Measurements from ENCODE around the gene CDC42EP2. TPM values are rescaled to one million over a fixed set of nuclear protein-coding genes. Genes with fewer than 3 reads are reported as not detected.
A peak's percentile ranks its signal among the peaks of the same experiment; 100 is the strongest.

The CDC42EP2 gene
- total and polyA plus RNA-seq, 7 experiments from 2014 or later, result 0.58 to 1.8 (median 0.89) TPM; not detected in 2

DNA sequence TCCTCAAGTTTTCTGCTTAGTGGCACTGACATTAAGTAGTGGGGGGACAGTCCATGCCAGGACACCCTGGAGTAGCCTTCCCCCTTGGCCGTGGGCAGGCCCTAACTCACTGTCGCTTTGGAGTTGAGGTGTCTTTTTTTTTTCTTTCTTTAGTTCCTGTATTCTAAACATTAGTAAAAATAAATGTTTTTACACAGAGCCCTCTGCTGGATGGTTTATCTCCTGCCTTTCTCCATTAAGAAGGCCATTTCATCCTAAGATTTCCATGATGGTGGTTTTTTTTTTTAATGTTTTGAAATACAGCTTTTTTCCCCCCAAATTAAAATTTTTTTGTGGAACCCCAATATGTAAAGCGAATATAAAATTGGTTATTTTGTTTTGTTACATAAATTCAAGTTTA, 38.1 kb downstream of the CDC42EP2 start:
- H3K27ac ChIP-seq (ENCODE audit: low read depth, low read length), result peak overlapping the region; percentile 26
- no peaks in the 10 kb centered on the region for H3K9me3 ChIP-seq (ENCODE audit: control insufficient read depth in 2 of 3, low read length in 3 of 3)
- peaks cover 5 to 9% of the 10 kb centered on the region in 2 donors for H3K4me1 ChIP-seq (ENCODE audit: control insufficient read depth in 2 of 2, insufficient read depth in 2 of 2, low read length in 2 of 2)
- ATAC-seq, result no peak
- intact Hi-C loops (cut with micrococcal nuclease), result no loop called here
- Mint-ChIP-seq H3K9me3 (peaks cover 0 to 2% (median 0%) of the 10 kb centered on the region in 11 donors), H3K36me3 (peaks cover 8 to 20% (median 11%) of the 10 kb centered on the region in 5 donors), H3K4me1 (peaks cover 9 to 25% (median 19%) of the 10 kb centered on the region in 7 donors), H3K4me3 (peak overlapping the region in 1 of 10 donors; percentile 45), H3K27me3 (peaks cover 0 to 13% (median 0%) of the 10 kb centered on the region in 5 donors), H3K27ac (peak overlapping the region in 7 of 9 donors; percentile 18 to 82 (median 71))
- no peak for DNase-seq
- no peaks in the 10 kb centered on the region for H3K27me3 ChIP-seq (ENCODE audit: control insufficient read depth in 2 of 2, insufficient read depth in 2 of 2, low read length in 2 of 2)
- CTCF ChIA-PET, result interaction anchor here (1.5 kb wide), 1 partner anchor 23 kb away, joined by 6 read pairs; no protein-coding TSS in a partner anchor
- no peak overlapping the region for H3K4me3 ChIP-seq (ENCODE audit: low read length)
- peaks cover 9 to 48% (median 11%) of the 10 kb centered on the region in 3 experiments for H3K36me3 ChIP-seq (ENCODE audit: control insufficient read depth in 2 of 3, insufficient read depth in 3 of 3, low read length in 3 of 3)
- POLR2A ChIA-PET, result interaction anchor here (0.7 to 2.6 kb wide), 4 partner anchors 18 to 252 kb away, joined by 4 to 13 read pairs (median 6); partner anchors contain the start of gene DPF2

DNA sequence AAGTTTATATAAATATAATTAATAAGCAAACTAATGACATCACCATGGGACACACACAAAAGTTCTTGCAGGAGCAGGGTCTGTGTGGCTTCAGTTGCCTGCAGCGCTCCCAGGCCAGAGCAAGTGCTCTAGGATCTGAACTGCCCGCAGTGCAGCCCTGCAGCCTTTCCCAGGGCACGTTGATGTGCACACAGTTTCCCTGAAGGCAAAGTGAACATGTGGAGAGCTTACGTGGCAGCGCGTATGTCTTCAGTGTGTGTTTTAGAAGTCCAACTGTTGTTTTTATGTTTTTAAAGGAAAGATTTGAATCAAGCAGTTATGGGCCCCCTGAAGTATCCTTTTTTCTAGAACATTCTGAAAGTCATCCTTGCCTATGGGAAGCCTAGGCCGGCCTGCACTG, 38.7 kb downstream of the CDC42EP2 start:
- peaks cover 9 to 42% (median 11%) of the 10 kb centered on the region in 3 experiments for H3K36me3 ChIP-seq (ENCODE audit: control insufficient read depth in 2 of 3, insufficient read depth in 3 of 3, low read length in 3 of 3)
- Mint-ChIP-seq H3K27ac (peak overlapping the region; percentile 45 to 94 (median 82)), H3K4me3 (peak overlapping the region; percentile 45 to 95 (median 78)), H3K27me3 (peaks cover 0 to 13% (median 0%) of the 10 kb centered on the region in 5 donors), H3K36me3 (peaks cover 8 to 14% (median 11%) of the 10 kb centered on the region in 5 donors), H3K4me1 (peaks cover 11 to 25% (median 19%) of the 10 kb centered on the region in 7 donors), H3K9me3 (peaks cover 0 to 2% (median 0%) of the 10 kb centered on the region in 11 donors)
- intact Hi-C loops (cut with micrococcal nuclease), result no loop called here
- no peak for ATAC-seq
- ChIA-PET POLR2A (interaction anchor here (0.8 to 2.6 kb wide), 4 partner anchors 16 to 252 kb away, joined by 4 to 13 read pairs (median 5); partner anchors contain the start of gene DPF2), CTCF (interaction anchor here (1.4 kb wide), 1 partner anchor 38 kb away, joined by 4 read pairs; no protein-coding TSS in a partner anchor)
- no peaks in the 10 kb centered on the region for H3K9me3 ChIP-seq (ENCODE audit: control insufficient read depth in 2 of 3, low read length in 3 of 3)
- H3K4me3 ChIP-seq (ENCODE audit: low read length), result no peak overlapping the region
- H3K27ac ChIP-seq (ENCODE audit: low read depth, low read length), result no peak overlapping the region
- DNase-seq, result no peak
- no peaks in the 10 kb centered on the region for H3K27me3 ChIP-seq (ENCODE audit: control insufficient read depth in 2 of 2, insufficient read depth in 2 of 2, low read length in 2 of 2)
- peaks cover 5 to 9% of the 10 kb centered on the region in 2 donors for H3K4me1 ChIP-seq (ENCODE audit: control insufficient read depth in 2 of 2, insufficient read depth in 2 of 2, low read length in 2 of 2)

DNA sequence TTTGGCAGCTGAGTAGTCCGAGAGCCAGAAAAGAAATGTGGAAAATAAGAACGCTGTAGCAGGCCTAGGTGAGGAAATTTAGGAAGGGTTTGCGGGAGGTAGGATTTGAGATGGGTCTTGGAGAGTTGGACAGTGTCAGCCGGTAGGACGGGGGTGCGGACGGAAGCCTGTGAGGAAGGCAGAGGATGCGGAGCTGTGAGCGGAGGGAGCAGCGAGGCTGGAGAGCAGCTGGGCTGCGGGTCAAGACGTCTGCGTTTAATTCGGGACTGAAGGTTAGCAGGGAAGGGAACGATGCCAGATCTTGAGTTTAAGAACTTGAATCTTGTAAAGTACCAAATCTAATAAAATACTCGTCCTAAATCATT, 39.2 kb downstream of the CDC42EP2 start:
- ChIA-PET POLR2A (interaction anchor here (0.7 to 1.9 kb wide), 6 partner anchors 13 to 366 kb away, joined by 3 to 5 read pairs (median 4); partner anchors contain the start of gene RNASEH2C), CTCF (interaction anchor here (1.4 kb wide), 1 partner anchor 39 kb away, joined by 4 read pairs; no protein-coding TSS in a partner anchor)
- Mint-ChIP-seq H3K27me3 (peaks cover 0 to 13% (median 0%) of the 10 kb centered on the region in 5 donors), H3K36me3 (peaks cover 3 to 10% (median 7%) of the 10 kb centered on the region in 5 donors), H3K27ac (peak overlapping the region; percentile 28 to 94 (median 82)), H3K4me1 (peaks cover 11 to 25% (median 19%) of the 10 kb centered on the region in 7 donors), H3K4me3 (peak overlapping the region; percentile 45 to 95 (median 78)), H3K9me3 (peaks cover 0 to 2% (median 0%) of the 10 kb centered on the region in 11 donors)
- peaks cover 5 to 37% (median 7%) of the 10 kb centered on the region in 3 experiments for H3K36me3 ChIP-seq (ENCODE audit: control insufficient read depth in 2 of 3, insufficient read depth in 3 of 3, low read length in 3 of 3)
- intact Hi-C loops (cut with micrococcal nuclease), result loop anchor here (1.0 to 2.0 kb wide), 4 partner anchors 21 to 220 kb away; partner anchors contain the start of genes SLC25A45 (in 2 of the 2), DPF2 (in 1 of the 2) and SYVN1 (in 1 of the 2)
- peaks cover 5 to 9% of the 10 kb centered on the region in 2 donors for H3K4me1 ChIP-seq (ENCODE audit: control insufficient read depth in 2 of 2, insufficient read depth in 2 of 2, low read length in 2 of 2)
- H3K27ac ChIP-seq (ENCODE audit: low read depth, low read length), result peak overlapping the region; percentile 73
- peak overlapping the region; percentile 68 for H3K4me3 ChIP-seq (ENCODE audit: low read length)
- H3K9me3 ChIP-seq (ENCODE audit: control insufficient read depth in 2 of 3, low read length in 3 of 3), result no peaks in the 10 kb centered on the region
- no peak for ATAC-seq
- DNase-seq, result no peak
- H3K27me3 ChIP-seq (ENCODE audit: control insufficient read depth in 2 of 2, insufficient read depth in 2 of 2, low read length in 2 of 2), result no peaks in the 10 kb centered on the region

DNA sequence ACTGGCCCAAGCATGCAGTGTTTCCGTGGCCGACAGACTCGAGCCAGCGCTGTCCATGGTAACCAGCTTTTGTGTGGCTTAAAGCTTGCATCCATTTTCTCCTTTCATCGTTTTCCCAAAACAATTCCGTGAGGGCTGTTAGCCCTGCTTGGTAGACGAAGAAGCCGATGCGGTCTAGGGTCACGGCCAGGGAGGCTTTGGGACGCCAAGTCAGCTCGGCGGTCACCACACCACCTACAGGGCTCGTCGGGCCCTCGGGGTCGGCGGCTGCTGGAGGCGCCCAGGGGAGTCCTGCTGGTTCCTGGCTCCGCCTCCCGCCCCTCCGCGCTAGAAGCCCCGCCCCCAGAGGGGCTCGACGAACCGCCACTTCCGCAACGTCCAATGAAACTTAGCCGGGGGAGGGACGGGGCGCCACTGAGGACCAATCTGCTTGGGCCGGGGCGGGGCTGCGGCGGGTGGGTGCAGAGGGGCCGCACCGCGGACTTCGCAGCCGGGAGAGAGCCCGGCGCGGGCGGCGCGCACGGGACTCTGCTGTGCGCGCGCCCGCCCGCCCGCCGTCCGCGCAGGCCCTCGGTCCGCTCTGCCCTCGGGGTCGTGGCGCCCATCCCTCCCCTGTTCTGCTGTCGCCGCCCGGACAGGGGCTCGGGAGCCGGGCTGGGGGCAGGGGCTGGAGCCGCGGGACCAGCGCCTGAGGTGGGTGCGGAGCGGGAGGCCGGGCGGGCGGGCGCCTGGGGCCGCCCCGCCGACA, 39.8 kb downstream of the CDC42EP2 start, which contains the start of gene TIGD3:
TIGD3 (plus strand) TSS at position 487 of the 748 bp plus-strand sequence. CDS start 1,058 bp downstream, outside the sequence.
- peak; percentile 99 for ATAC-seq
- Mint-ChIP-seq H3K27me3 (peaks cover 0 to 13% (median 0%) of the 10 kb centered on the region in 5 donors), H3K36me3 (peaks cover 0 to 9% (median 6%) of the 10 kb centered on the region in 5 donors), H3K9me3 (peaks cover 0 to 2% (median 0%) of the 10 kb centered on the region in 11 donors), H3K4me1 (peaks cover 11 to 25% (median 19%) of the 10 kb centered on the region in 7 donors), H3K4me3 (peak within 1 kb of the TSS; percentile 90 to 97 (median 92)), H3K27ac (peak within 1 kb of the TSS; percentile 75 to 94 (median 89))
- intact Hi-C loops (cut with micrococcal nuclease), result loop anchor here (1.0 to 2.0 kb wide), 4 partner anchors 21 to 220 kb away; partner anchors contain the start of genes DPF2 (in 2 of the 2), SLC25A45 (in 2 of the 2) and SYVN1 (in 1 of the 2)
- peak within 1 kb of the TSS; percentile 73 for H3K27ac ChIP-seq (ENCODE audit: low read depth, low read length)
- peaks cover 5 to 9% of the 10 kb centered on the region in 2 donors for H3K4me1 ChIP-seq (ENCODE audit: control insufficient read depth in 2 of 2, insufficient read depth in 2 of 2, low read length in 2 of 2)
- H3K36me3 ChIP-seq (ENCODE audit: control insufficient read depth in 2 of 3, insufficient read depth in 3 of 3, low read length in 3 of 3), result peaks cover 0 to 32% (median 3%) of the 10 kb centered on the region in 3 experiments
- no peaks in the 10 kb centered on the region for H3K27me3 ChIP-seq (ENCODE audit: control insufficient read depth in 2 of 2, insufficient read depth in 2 of 2, low read length in 2 of 2)
- peak within 1 kb of the TSS; percentile 68 for H3K4me3 ChIP-seq (ENCODE audit: low read length)
- ChIA-PET CTCF (interaction anchor here (1.4 kb wide), 1 partner anchor 39 kb away, joined by 4 read pairs; no protein-coding TSS in a partner anchor), POLR2A (interaction anchor here (0.7 to 1.9 kb wide), 7 partner anchors 13 to 366 kb away, joined by 3 to 5 read pairs (median 4); partner anchors contain the start of gene RNASEH2C)
- peak; percentile 84 to 96 (median 93) for DNase-seq
- no peaks in the 10 kb centered on the region for H3K9me3 ChIP-seq (ENCODE audit: control insufficient read depth in 2 of 3, low read length in 3 of 3)

DNA sequence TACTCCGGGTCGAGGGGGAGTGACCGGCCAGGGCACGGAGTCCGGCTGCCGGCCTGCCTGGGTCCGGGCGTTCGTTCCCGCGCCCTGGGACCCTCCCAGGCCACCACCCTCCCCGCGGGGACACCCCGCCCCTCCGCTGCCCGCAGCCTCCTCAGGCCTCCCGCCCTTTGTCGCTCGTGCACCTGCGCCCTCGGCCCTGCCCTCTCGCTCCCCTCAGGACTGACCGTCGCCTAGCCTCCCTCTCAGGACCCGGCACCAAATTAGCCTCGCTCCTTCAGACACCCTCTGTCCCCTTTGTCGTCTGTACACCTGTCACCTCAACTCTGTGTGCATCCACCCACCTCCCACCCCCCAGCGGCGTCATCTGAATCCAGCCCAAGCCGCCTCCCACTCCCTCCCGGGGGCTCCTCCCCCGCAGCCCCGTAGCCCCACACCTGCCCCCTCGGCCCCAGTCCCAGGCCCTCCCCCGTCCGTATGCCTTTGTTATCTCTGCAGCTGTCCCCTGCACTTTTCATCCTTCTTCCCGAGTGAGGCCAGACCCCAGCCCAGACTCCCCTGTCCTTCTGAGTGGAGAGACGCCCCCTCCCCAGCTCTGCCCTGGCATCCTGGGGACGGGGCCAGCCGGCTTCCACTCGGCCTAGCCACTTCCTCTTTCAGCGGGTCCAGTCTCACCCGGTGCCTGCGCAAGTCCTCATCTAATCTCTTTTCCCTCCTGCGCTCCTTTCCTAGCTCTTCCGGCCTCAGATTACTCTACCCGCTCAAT, 40.5 kb downstream of the CDC42EP2 start:
- Histone ChIP-seq H3K36me3 (ENCODE audit: control insufficient read depth in 2 of 3, insufficient read depth in 3 of 3, low read length in 3 of 3) (peaks cover 0 to 24% (median 3%) of the 10 kb centered on the region in 3 experiments), H3K27me3 (ENCODE audit: control insufficient read depth in 2 of 2, insufficient read depth in 2 of 2, low read length in 2 of 2) (no peaks in the 10 kb centered on the region), H3K4me3 (ENCODE audit: low read length) (peak overlapping the region; percentile 57), H3K27ac (ENCODE audit: low read depth, low read length) (peak overlapping the region; percentile 62), H3K9me3 (ENCODE audit: control insufficient read depth in 2 of 3, low read length in 3 of 3) (no peaks in the 10 kb centered on the region), H3K4me1 (ENCODE audit: control insufficient read depth in 2 of 2, insufficient read depth in 2 of 2, low read length in 2 of 2) (peaks cover 5 to 9% of the 10 kb centered on the region in 2 donors)
- ChIA-PET POLR2A (interaction anchor here (0.5 to 2.0 kb wide), 9 partner anchors 19 to 157 kb away, joined by 3 to 9 read pairs (median 5); partner anchors contain the start of genes DPF2 and MALAT1), CTCF (interaction anchor here (1.0 kb wide), 1 partner anchor 167 kb away, joined by 3 read pairs; no protein-coding TSS in a partner anchor)
- Mint-ChIP-seq H3K4me1 (peaks cover 11 to 25% (median 19%) of the 10 kb centered on the region in 7 donors), H3K27ac (peak overlapping the region; percentile 71 to 93 (median 81)), H3K9me3 (peaks cover 0 to 2% (median 0%) of the 10 kb centered on the region in 11 donors), H3K4me3 (peak overlapping the region; percentile 90 to 97 (median 92)), H3K27me3 (peaks cover 0 to 13% (median 0%) of the 10 kb centered on the region in 5 donors), H3K36me3 (peaks cover 0 to 9% (median 3%) of the 10 kb centered on the region in 5 donors)
- intact Hi-C loops (cut with micrococcal nuclease), result loop anchor here (1.0 to 2.0 kb wide), 2 partner anchors 22 to 28 kb away; partner anchors contain the start of genes DPF2 (in 1 of the 2) and SLC25A45 (in 1 of the 2)
- ATAC-seq (peak; percentile 44), DNase-seq (peak in 7 of 9 donors; percentile 27 to 84 (median 48))

All from naive thymus-derived CD4-positive, alpha-beta T cell (primary cell).